HFF-Myc (cell line): ENCODE results near the gene SCG3.
A peak's percentile ranks its signal among the peaks of the same experiment; 100 is the strongest.

ENCODE experiments used
- DNase-seq: peaks from one replicate; pipeline ENCODE4 v3.0.0-alpha.2; 2011; ENCODE audit warnings: low read depth; ENCODE audit errors: extremely low read depth
- H3K4me3 ChIP-seq: replicated peaks from 2 replicates; pipeline ENCODE4 v1.5.1; 2011; ENCODE audit warnings: low read depth, mild to moderate bottlenecking, control low read depth, low read length
- TF ChIP-seq, protein P1 (sequence below): IDR thresholded peaks from 2 replicates; pipeline ENCODE4 v1.5.1; 2012; ENCODE audit warnings: mild to moderate bottlenecking, low read depth, low read length, control low read depth; ENCODE audit errors: missing control alignments

SCG3 gene

DNA sequence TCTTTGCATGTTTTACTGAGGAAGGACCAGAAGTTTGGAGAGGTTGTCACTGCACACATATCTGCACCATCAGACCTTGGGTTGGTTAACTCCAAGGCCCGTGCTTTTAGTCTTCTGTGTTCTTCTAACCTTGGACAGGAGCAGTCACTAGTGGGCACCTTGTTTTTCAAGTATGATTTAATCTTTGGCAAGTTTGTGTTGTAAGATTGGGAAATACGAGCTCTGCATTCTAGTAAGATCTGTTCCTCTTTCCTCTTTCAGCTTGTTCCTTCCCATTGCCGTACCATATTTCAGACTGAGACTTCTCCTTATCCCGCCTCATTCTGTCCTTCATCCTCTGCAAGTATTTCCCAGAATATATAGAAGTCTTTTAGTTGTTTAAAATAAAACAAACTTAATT lies 75.2 kb downstream of the SCG3 start:
- TF ChIP-seq, protein P1, sequence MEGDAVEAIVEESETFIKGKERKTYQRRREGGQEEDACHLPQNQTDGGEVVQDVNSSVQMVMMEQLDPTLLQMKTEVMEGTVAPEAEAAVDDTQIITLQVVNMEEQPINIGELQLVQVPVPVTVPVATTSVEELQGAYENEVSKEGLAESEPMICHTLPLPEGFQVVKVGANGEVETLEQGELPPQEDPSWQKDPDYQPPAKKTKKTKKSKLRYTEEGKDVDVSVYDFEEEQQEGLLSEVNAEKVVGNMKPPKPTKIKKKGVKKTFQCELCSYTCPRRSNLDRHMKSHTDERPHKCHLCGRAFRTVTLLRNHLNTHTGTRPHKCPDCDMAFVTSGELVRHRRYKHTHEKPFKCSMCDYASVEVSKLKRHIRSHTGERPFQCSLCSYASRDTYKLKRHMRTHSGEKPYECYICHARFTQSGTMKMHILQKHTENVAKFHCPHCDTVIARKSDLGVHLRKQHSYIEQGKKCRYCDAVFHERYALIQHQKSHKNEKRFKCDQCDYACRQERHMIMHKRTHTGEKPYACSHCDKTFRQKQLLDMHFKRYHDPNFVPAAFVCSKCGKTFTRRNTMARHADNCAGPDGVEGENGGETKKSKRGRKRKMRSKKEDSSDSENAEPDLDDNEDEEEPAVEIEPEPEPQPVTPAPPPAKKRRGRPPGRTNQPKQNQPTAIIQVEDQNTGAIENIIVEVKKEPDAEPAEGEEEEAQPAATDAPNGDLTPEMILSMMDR = no peak
- no peak overlapping the region for H3K4me3 ChIP-seq
- DNase-seq = no peak

DNA sequence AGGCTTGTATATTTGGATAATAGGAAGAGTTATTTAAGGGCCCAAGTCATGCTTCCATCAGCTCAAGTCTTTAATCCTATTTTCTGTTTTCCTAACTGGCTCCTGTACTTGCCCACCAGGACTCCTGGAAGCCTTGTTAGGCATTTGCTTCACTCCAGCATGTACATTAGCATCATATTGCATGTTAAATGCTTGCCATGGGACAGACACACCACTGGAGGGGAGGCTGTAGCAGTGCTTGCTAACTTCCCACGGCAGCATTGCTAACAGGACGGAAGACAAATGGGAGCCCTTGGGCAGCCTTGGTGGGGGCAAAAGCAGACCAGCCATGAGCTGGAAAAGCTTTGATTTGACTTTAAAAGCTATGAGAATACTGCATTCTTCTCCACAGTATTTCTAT lies 76.1 kb downstream of the SCG3 start:
- TF ChIP-seq, protein P1 = no peak
- H3K4me3 ChIP-seq = no peak overlapping the region
- DNase-seq = no peak

DNA sequence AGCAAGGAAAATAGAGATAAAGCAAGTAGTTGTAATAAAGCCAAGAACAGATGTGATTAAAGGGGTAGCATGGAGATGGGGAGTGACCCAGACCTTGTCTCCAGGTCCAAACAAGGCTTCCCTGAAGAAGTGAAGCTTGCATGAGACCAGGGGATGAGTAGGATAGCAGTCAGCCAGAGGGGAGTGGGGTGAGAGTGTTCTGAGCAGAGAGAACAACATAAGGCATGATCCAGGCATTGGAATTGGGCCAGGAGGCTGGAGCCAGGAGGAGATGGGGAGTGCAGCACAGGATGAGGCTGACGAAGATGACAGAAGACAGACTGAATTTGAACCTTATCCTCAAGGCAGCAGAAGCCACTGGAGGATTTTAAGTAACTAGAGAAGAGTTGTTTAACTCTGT lies 77.3 kb downstream of the SCG3 start:
- no peak overlapping the region for H3K4me3 ChIP-seq
- no peak for DNase-seq
- TF ChIP-seq, protein P1 = no peak

DNA sequence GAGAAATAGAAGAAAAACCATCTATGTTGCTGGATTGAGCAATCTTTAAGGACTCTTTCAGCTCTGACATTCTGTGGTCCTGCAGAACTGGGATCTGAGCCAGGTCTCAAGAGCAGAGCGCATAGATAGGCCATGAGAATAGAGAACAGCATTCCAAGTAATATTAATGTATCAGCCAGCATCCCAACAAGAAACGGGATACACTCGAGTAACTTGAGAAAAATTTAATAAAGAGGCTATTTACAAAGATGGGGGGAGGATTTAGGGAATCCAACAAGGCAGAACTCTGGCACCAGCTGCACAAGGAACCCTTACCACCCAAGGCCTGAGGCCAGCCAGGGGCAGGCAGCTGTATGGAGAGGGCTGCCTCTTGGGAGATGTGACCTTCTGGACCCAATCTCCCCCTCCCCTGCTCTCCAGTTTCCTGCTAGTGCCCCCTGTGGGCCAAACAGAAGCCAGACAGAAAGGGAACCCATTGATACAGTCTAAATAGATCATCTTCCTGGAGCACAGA lies 78.3 kb downstream of the SCG3 start:
- H3K4me3 ChIP-seq = no peak overlapping the region
- no peak for DNase-seq
- TF ChIP-seq, protein P1 = peak; percentile 25

DNA sequence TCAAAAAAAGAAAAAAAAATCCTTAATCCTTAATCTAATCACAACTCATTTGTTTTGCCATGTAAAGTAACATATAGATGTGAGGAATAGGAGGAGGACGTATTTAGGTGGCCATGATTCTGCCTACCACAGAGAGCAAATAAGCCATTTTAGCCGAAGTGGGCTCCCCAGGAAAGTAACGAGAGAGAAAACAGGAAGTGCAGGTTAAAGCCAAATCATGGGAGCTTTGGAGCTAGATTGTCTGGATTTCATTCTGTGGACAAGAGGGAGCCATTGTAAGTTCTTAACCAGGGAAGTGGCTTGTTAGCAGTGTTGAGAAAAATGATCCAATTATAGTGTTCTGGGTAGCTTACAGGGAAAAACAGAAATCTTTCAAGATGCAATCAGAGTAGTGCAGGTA lies 79.5 kb downstream of the SCG3 start:
- TF ChIP-seq, protein P1 = no peak
- DNase-seq = no peak
- H3K4me3 ChIP-seq = no peak overlapping the region

DNA sequence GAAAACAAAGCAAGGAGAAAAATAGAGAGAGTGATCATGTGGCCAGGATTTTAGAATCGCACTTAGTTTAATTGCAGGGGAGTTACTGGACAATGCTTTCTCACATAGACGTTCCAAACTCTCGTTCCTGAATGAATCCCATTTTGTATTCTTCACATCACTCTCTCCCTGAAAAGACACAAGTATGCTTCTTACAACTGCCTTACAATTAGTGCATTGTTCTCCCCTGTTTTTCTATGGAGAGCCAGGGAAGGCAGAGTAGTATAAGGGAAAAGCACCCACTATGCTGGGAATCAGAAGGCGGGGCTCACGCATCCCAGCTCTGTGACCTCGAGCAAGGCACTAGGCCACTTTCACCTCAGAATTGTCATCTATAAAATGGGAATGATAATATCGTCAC lies 84.4 kb downstream of the SCG3 start:
- H3K4me3 ChIP-seq = no peak overlapping the region
- DNase-seq = no peak
- TF ChIP-seq, protein P1 = no peak

DNA sequence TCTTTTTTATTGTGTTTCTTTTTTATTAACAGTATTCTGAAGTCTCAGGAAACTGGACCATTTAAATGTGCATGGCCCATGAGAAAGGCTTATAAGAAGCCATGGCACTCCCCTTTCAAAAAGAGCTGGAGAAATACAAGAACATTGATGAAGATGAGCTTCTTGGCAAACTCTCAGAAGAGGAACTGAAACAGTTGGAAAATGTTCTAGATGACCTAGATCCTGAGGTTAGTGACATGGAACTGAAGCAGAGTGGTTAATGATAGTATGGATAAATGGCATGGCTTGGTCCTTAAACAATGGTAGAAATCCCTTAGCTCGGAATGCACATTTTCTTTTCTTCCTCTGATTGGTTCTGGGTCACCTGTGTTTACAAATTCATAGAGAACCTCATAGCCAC lies 85.0 kb downstream of the SCG3 start:
- no peak for DNase-seq
- TF ChIP-seq, protein P1 = no peak
- H3K4me3 ChIP-seq = no peak overlapping the region
